Measurements from ENCODE around the gene BICDL1.

The BICDL1 gene

DNA sequence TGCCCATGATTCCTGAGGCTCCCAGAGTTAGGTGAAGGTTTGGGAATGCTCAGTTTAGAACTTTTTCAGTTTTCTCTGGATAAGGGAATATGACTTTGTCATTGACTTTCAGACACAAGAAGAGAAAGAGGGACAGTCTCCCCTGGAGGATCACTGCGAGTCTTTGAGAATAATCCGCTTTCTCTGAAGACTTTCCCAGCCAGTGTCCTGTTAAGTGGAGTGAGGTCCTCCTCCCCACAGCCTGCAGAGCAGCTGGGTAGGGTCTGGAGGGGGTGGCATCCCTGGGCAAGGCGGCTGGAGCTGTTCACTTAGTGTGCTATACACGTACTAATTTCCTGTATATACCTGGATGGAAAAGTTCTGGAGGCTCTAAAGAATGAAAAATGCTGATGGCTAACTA, 136.0 kb downstream of the BICDL1 start:
- DNase-seq = no peak
- H3K9me3 Mint-ChIP-seq = no peaks in the 10 kb centered on the region
- H3K4me3 Mint-ChIP-seq = no peak overlapping the region
- no peaks in the 10 kb centered on the region for H3K27me3 Mint-ChIP-seq (ENCODE audit: low read depth, poor library complexity)
- peaks cover 33% of the 10 kb centered on the region for H3K36me3 Mint-ChIP-seq (ENCODE audit: low read depth)
- TF ChIP-seq CTCF (IDR thresholded peaks at IDR 0.05) = no peak
- peaks cover 6% of the 10 kb centered on the region for H3K4me1 Mint-ChIP-seq
- no peak overlapping the region for H3K27ac Mint-ChIP-seq

DNA sequence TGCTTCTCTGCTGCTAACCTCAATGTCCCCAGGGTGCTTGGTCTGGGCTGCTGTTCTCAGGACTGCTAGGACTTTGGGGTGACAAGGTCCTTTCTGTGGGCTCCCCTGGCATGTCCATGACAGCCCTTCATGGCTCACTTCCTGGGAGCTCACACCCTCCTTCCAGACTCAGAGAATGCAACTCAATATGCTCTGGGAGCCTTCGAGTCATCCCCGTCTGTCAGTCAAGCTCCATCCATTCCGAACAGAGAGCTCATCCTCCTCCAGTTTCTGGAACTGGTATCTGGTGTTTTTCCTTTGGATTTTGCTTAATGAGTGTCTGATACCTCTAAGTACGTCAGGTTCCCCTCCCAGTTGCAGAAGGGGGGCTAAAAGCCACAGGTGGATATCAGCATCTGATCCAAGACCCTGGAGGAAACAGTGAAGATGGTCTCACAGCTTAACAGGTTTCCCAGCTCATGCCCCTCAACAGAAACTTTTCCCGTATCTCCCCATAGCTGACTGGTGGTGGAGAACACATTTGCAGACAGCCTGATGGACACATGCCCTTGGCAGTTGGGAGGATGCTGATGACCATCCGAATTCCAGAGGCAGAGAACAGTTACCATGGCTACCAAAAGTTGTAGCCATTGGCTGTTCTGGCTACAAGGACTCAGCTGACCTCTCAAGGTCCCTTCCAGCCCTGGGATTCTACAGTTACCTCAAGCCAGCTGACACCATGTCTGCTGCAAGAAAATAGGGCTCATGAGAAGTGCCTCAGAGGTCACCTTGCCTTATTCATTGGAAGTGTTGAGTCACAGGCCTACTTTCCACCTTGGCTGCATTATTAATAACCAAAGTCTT, 137.0 kb downstream of the BICDL1 start:
- Mint-ChIP-seq H3K9me3 (no peaks in the 10 kb centered on the region), H3K27ac (peak overlapping the region; percentile 95), H3K4me1 (peaks cover under 1% of the 10 kb centered on the region), H3K4me3 (no peak overlapping the region), H3K36me3 (ENCODE audit: low read depth) (peaks cover 33% of the 10 kb centered on the region), H3K27me3 (ENCODE audit: low read depth, poor library complexity) (no peaks in the 10 kb centered on the region)
- no peak for DNase-seq
- no peak for TF ChIP-seq CTCF (IDR thresholded peaks at IDR 0.05)

DNA sequence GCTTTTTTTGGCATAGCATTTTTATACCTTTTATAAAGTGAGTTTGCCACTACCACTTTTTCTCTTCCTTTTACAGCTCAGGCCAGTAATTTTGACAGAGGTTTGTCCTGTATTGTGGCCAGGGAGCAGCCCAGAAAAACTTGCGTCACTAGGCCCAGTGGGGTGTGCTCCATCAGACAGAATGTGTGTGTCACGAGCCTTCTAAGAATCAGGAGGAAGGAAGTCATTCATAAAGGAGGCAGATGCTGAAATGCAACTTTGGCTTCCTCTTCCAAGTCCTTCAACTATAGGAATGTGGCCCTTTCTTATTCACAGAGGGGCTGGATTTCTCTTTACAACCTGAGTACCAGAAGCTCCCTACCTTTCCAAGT, 137.6 kb downstream of the BICDL1 start:
- H3K4me3 Mint-ChIP-seq = no peak overlapping the region
- peak overlapping the region; percentile 95 for H3K27ac Mint-ChIP-seq
- no peaks in the 10 kb centered on the region for H3K9me3 Mint-ChIP-seq
- peaks cover 39% of the 10 kb centered on the region for H3K36me3 Mint-ChIP-seq (ENCODE audit: low read depth)
- no peak for DNase-seq
- H3K4me1 Mint-ChIP-seq = no peaks in the 10 kb centered on the region
- H3K27me3 Mint-ChIP-seq (ENCODE audit: low read depth, poor library complexity) = no peaks in the 10 kb centered on the region
- no peak for TF ChIP-seq CTCF (IDR thresholded peaks at IDR 0.05)

DNA sequence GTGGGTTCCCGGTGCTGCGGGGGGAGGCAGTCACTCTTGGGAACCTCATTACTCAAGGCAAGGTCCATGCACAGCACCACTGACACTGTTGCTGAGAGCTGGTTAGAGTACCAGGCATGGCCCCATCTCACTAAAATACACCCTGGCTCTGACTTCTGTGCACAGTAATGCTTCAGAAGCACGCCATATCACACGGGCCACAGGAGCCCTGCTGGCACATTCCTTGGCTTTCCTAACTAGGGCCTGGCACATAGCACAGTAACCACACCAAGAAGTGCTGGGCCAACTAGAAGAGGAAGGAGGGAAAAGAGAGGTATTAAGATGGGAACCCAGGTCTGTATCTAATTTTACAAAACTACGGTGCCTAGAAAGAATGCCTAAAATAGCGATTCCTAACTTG, 141.0 kb downstream of the BICDL1 start:
- Mint-ChIP-seq H3K9me3 (no peaks in the 10 kb centered on the region), H3K27ac (no peak overlapping the region), H3K27me3 (ENCODE audit: low read depth, poor library complexity) (no peaks in the 10 kb centered on the region), H3K4me3 (no peak overlapping the region), H3K4me1 (no peaks in the 10 kb centered on the region), H3K36me3 (ENCODE audit: low read depth) (peaks cover 68% of the 10 kb centered on the region)
- TF ChIP-seq CTCF (IDR thresholded peaks at IDR 0.05) = no peak
- DNase-seq = no peak

DNA sequence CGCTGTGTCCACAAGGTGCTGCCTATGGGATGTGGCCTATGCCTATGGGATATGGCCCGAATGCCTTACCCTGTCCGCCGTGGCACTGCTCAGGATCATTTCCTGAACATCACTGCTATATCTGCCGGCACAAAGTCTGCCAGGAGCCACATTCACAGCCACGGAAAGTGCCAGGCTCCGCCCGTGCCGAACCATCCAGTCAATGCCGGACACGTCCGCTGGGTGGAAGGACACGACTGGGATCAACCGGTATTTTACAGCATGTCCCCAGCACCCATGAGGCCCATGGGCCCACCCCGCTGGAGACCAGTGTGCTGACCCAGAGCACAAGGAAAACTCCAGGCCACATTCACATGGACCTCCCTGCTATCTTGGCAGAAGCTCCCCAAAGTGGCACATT, 142.1 kb downstream of the BICDL1 start:
- Mint-ChIP-seq H3K27ac (no peak overlapping the region), H3K4me1 (no peaks in the 10 kb centered on the region), H3K36me3 (ENCODE audit: low read depth) (peaks cover 72% of the 10 kb centered on the region), H3K27me3 (ENCODE audit: low read depth, poor library complexity) (no peaks in the 10 kb centered on the region), H3K9me3 (no peaks in the 10 kb centered on the region), H3K4me3 (no peak overlapping the region)
- no peak for TF ChIP-seq CTCF (IDR thresholded peaks at IDR 0.05)
- DNase-seq = no peak

All from nephron progenitor cell (in vitro differentiated cells).